Pancreas (tissue), 10 donors: ENCODE measurements around the gene RFX8. TPM values are rescaled to one million over a fixed set of nuclear protein-coding genes. Genes with fewer than 3 reads are reported as not detected.
A peak's percentile ranks its signal among the peaks of the same experiment; 100 is the strongest.

Source experiments
- ATAC-seq, 4 donors: fragments of 200-7000 bp; cut with Tn5 transposase; one replicate each; pipeline versions ENCODE4 v1.8.0 to v1.9.1; 2020; ENCODE audit warnings: mild to moderate bottlenecking in 4 of 4, moderate library complexity in 4 of 4
- DNase-seq, 6 donors: peaks; one replicate each; pipeline ENCODE4 v3.0.0-alpha.2; 2020
- FAIRE-seq: peaks from 2 replicates; lab custom pipeline; 2012; peaks lifted over from hg19 to GRCh38; lab: Jason Lieb, UNC
- H3K27ac ChIP-seq, 4 donors: fragments of 200-600 bp; sonication (generic); 1 replicate in 3 of 4; 2 replicates in 1 of 4; pipeline versions ENCODE4 v1.5.0 to v1.8.0; 2020
- H3K27me3 ChIP-seq, 4 donors: fragments of 200-600 bp; one replicate each; pipeline ENCODE4 v1.8.0; 2021
- H3K36me3 ChIP-seq, 3 donors: fragments of 200-600 bp; sonication (generic) in 1 of 3; one replicate each; pipeline versions ENCODE4 v1.5.0 to v1.8.0; 2020 to 2021
- H3K4me1 ChIP-seq, 3 donors: fragments of 200-600 bp; one replicate each; pipeline ENCODE4 v1.8.0; 2021
- H3K4me3 ChIP-seq, 4 donors: fragments of 200-600 bp; sonication (generic) in 2 of 4; one replicate each; pipeline versions ENCODE4 v1.5.0 to v1.8.0; 2020 to 2021
- H3K9me3 ChIP-seq, 4 donors: fragments of 200-600 bp; one replicate each; pipeline ENCODE4 v1.8.0; 2021
- CTCF ChIP-seq, 4 donors: fragments of 200-600 bp; sonication (generic) in 3 of 4; IDR thresholded peaks; one replicate each; pipeline versions ENCODE4 v1.5.0 to v1.8.0; 2021; ENCODE audit warnings: antibody characterized with exemption in 4 of 4
- WGBS, 2 donors: extraction: QIAGEN DNeasy Blood & Tissue Kit; methylation state at CpG; one replicate each; pipeline ENCODE4 v1.1.7; 2013; 5-methylcytosine and 5-hydroxymethylcytosine counted together
- intact Hi-C, 3 donors: fragments of 100-400 bp; cut with DNase I; formaldehyde crosslinking; loops; one replicate each; pipeline versions ENCODE4 v1.11.1 to v1.14.2; 2022
- polyA plus RNA-seq, 2 donors: library from polyadenylated mRNA; stranded (reverse); fragments of 200-250 nt; gene quantifications; one replicate each; pipeline ENCODE4 v1.2.3, GENCODE V29; 2013
- total RNA-seq, 6 donors: library from RNA; stranded (reverse); fragmentation: NEBNext Ultra II Directional in 4 of 6; extraction: Animal tissue kit (Norgen Biotek cat#: 25700) in 4 of 6; gene quantifications; one replicate each; pipeline versions ENCODE4 v1.2.1 to v1.2.4, GENCODE V29; 2021 to 2023
- donor health status: healthy with polysubstance abuse.
- donor health status: DM: no; HTN: no; CAD: no; lungs with moderate emphysema.
- donor health status: DM: no; HTN: no; CAD: no.
- donor health status: control.
- donor health status: control.
- donor health status: Bipolar disorder and iron deficiency.
- donor health status: DM: yes; HTN: yes; CAD: no.
- donor health status: DM: no; HTN: no; CAD: no.
- donor health status: DM: no; HTN: no; CAD: no.
- donor health status: DM: yes; HTN: yes; CAD: no.

Gene RFX8
- total and polyA plus RNA-seq, 8 donors: 0.15 to 0.52 (median 0.34) TPM; not detected in 4

- intact Hi-C loops: no loop called here
- no peaks in the 10 kb centered on the region for H3K4me1 ChIP-seq
- H3K9me3 ChIP-seq: no peaks in the 10 kb centered on the region
- no peaks in the 10 kb centered on the region for H3K27me3 ChIP-seq
- H3K36me3 ChIP-seq: no peaks in the 10 kb centered on the region
- no peak overlapping the region for H3K27ac ChIP-seq
- no peak for TF ChIP-seq CTCF (IDR thresholded peaks at IDR 0.05)
- FAIRE-seq: no peak
- no peak for DNase-seq
- no peak for ATAC-seq
- no peak overlapping the region for H3K4me3 ChIP-seq
- WGBS, 2 donors: 53 to 58% methylated on average over 6 of the region's 6 CpGs
Measured at GRCh38 chr2:101450965-101451364, 23.9 kb downstream of the RFX8 start.

- 87 to 91% methylated on average over 4 of the region's 4 CpGs for WGBS, 2 donors
- intact Hi-C loops: no loop called here
Measured at GRCh38 chr2:101446869-101447268, 28.0 kb downstream of the RFX8 start.

GRCh38 chr2:101442667-101443061, 32.2 kb downstream of the RFX8 start:
- H3K9me3 ChIP-seq: no peaks in the 10 kb centered on the region
- 92 to 95% methylated on average over 3 of the region's 3 CpGs for WGBS, 2 donors
- no peaks in the 10 kb centered on the region for H3K36me3 ChIP-seq
- intact Hi-C loops: no loop called here
- H3K27me3 ChIP-seq: no peaks in the 10 kb centered on the region
- H3K4me3 ChIP-seq: no peak overlapping the region
- ATAC-seq: no peak
- no peak for TF ChIP-seq CTCF (IDR thresholded peaks at IDR 0.05)
- peaks cover 0 to 6% (median 0%) of the 10 kb centered on the region in 3 donors for H3K4me1 ChIP-seq
- no peak overlapping the region for H3K27ac ChIP-seq
- FAIRE-seq: no peak
- no peak for DNase-seq

More at GRCh38 chr2:101446869-101447268, 28.0 kb downstream of the RFX8 start:
- H3K27ac ChIP-seq: no peak overlapping the region
- no peaks in the 10 kb centered on the region for H3K9me3 ChIP-seq
- ATAC-seq: peak in 1 of 4 donors; percentile 16
- TF ChIP-seq CTCF (IDR thresholded peaks at IDR 0.05): no peak
- no peak for DNase-seq
- no peaks in the 10 kb centered on the region for H3K27me3 ChIP-seq
- no peak for FAIRE-seq
- no peak overlapping the region for H3K4me3 ChIP-seq
- no peaks in the 10 kb centered on the region for H3K36me3 ChIP-seq
- H3K4me1 ChIP-seq: no peaks in the 10 kb centered on the region

GRCh38 chr2:101442042-101442666, 32.8 kb downstream of the RFX8 start:
- intact Hi-C loops: no loop called here
- H3K27ac ChIP-seq: no peak overlapping the region
- no peak for TF ChIP-seq CTCF (IDR thresholded peaks at IDR 0.05)
- no peak for ATAC-seq
- no peak for DNase-seq
- 84 to 96% methylated on average over 1 of the region's 1 CpG for WGBS, 2 donors
- no peak overlapping the region for H3K4me3 ChIP-seq
- no peaks in the 10 kb centered on the region for H3K27me3 ChIP-seq
- FAIRE-seq: no peak
- peaks cover 0 to 6% (median 0%) of the 10 kb centered on the region in 3 donors for H3K4me1 ChIP-seq
- H3K9me3 ChIP-seq: no peaks in the 10 kb centered on the region
- no peaks in the 10 kb centered on the region for H3K36me3 ChIP-seq

GRCh38 chr2:101440127-101440738, 34.7 kb downstream of the RFX8 start:
- TF ChIP-seq CTCF (IDR thresholded peaks at IDR 0.05): no peak
- FAIRE-seq (no peak), ATAC-seq (peak; percentile 78 to 99 (median 90)), DNase-seq (peak in 4 of 6 donors; percentile 26 to 66 (median 44))
- no peaks in the 10 kb centered on the region for H3K9me3 ChIP-seq
- intact Hi-C loops: no loop called here
- H3K36me3 ChIP-seq: no peaks in the 10 kb centered on the region
- WGBS, 2 donors: 31 to 35% methylated on average over 8 of the region's 8 CpGs
- peaks cover 0 to 6% (median 0%) of the 10 kb centered on the region in 3 donors for H3K4me1 ChIP-seq
- H3K4me3 ChIP-seq: no peak overlapping the region
- H3K27me3 ChIP-seq: no peaks in the 10 kb centered on the region
- H3K27ac ChIP-seq: no peak overlapping the region
